ENCODE data around the gene KCNH6. TPM values are rescaled to one million over a fixed set of nuclear protein-coding genes. Genes with fewer than 3 reads are reported as not detected.

KCNH6 gene
- total and polyA plus RNA-seq, 9 of the 15 experiments (the other 6 are each of a cell fraction or from before 2014, with no cell fraction given) = not detected

DNA sequence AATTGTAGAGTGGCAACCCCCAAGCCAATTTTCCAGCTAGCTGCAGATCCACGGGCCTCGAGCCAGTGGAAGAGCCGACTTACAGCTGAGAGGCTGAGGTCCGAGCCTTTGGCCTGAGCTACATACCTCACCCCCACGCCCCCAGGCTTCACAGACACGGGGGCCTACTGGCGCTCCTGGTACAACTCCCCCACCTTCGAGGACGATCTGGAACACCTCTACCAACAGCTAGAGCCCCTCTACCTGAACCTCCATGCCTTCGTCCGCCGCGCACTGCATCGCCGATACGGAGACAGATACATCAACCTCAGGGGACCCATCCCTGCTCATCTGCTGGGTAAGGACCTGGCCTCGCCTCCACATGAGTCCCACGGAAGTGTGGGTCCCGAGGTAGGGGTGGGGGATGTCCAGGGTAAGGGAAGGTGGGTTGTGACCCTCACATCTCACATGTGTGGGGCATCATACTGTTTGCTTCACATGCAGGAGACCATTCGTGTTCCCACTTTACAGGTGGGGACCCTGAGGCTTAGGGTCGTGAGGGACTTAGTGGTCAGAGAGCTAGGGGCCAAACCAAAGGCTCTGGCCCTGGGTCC is 42.9 kb upstream of the KCNH6 start:
- H3K9ac ChIP-seq (ENCODE audit: insufficient read depth in 1 of 2, low read depth in 2 of 2, low read length in 2 of 2) = peak overlapping the region in 1 of 2 experiments; percentile 26; a peak in 1 of 4 replicates
- in situ Hi-C loops (cut with MboI) = no loop called here

More for the DNA sequence above, 42.9 kb upstream of the KCNH6 start:
- WGBS (ENCODE audit: insufficient coverage, low coverage, missing lambda C conversion rate) = 55% methylated on average over 21 of the region's 21 CpGs
- no peaks in the 10 kb centered on the region for H3K36me3 ChIP-seq (ENCODE audit: control insufficient read depth, insufficient read depth, low read length)
- intact Hi-C loops (cut with micrococcal nuclease) = loop anchor here (5.0 kb wide), 1 partner anchor 132 kb away; no protein-coding TSS in a partner anchor
- no TSS peak for BruUV-seq (replicated peaks)
- H3K9me1 ChIP-seq (ENCODE audit: control insufficient read depth, insufficient read depth, low read length) = no peaks in the 10 kb centered on the region
- ChIA-PET POLR2A (interaction anchor here (0.9 kb wide), 2 partner anchors 10 to 23 kb away, joined by 4 to 7 read pairs; no protein-coding TSS in a partner anchor), CTCF (ENCODE audit: low intra/inter-chr PET ratio) (interaction anchor here (1.5 to 4.3 kb wide), 2 partner anchors 38 to 55 kb away, joined by 4 to 35 read pairs; no protein-coding TSS in a partner anchor)
- H3K4me2 ChIP-seq (ENCODE audit: insufficient read depth, low read length) = no peak overlapping the region
- no peaks in the 10 kb centered on the region for H3K79me2 ChIP-seq (ENCODE audit: control insufficient read depth, insufficient read depth, low read length)
- no peak overlapping the region for H3K4me3 ChIP-seq
- no peak overlapping the region for H3K27ac ChIP-seq (ENCODE audit: extremely low read depth, low read depth, low read length)
- FAIRE-seq (no peak), DNase-seq (ENCODE audit: extremely low read depth in 1 of 4, low spot score in 3 of 4) (no peak), ATAC-seq (no peak)
- no peaks in the 10 kb centered on the region; a peak in 1 of 5 replicates for H3K27me3 ChIP-seq (ENCODE audit: control insufficient read depth in 2 of 2, insufficient read depth in 2 of 2, low read length in 2 of 2)
- no peak overlapping the region for H2AFZ ChIP-seq (ENCODE audit: low read depth, low read length)
- H3K9me3 ChIP-seq (replicated peaks; ENCODE audit: control insufficient read depth, insufficient read depth, low read depth, low read length) = no peaks in the 10 kb centered on the region
- TF ChIP-seq, protein P1, sequence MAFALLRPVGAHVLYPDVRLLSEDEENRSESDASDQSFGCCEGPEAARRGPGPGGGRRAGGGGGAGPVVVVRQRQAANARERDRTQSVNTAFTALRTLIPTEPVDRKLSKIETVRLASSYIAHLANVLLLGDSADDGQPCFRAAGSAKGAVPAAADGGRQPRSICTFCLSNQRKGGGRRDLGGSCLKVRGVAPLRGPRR (CRISPR knock-in tag; IDR thresholded peaks at IDR 0.05) = no peak
- TF ChIP-seq NCOA1 (IDR thresholded peaks at IDR 0.05; ENCODE audit: low read depth) = no peak
- TF ChIP-seq CBFA2T3 (IDR thresholded peaks at IDR 0.05) = no peak
- no peak for TF ChIP-seq ZNF830 (CRISPR knock-in tag; IDR thresholded peaks at IDR 0.05)
- TF ChIP-seq BRCA1 (IDR thresholded peaks at IDR 0.05) = no peak
- no peak for TF ChIP-seq BRCA1 (CRISPR knock-in tag; IDR thresholded peaks at IDR 0.05)
- no peak for TF ChIP-seq MCM3 (IDR thresholded peaks at IDR 0.05)
- TF ChIP-seq NFATC3 (IDR thresholded peaks at IDR 0.05) = no peak
- no peak for TF ChIP-seq ZNF785 (CRISPR knock-in tag; IDR thresholded peaks at IDR 0.05)
- no peak for TF ChIP-seq TRIM28 (IDR thresholded peaks at IDR 0.05)
- no peak for TF ChIP-seq HIVEP1 (CRISPR knock-in tag; IDR thresholded peaks at IDR 0.05)
- TF ChIP-seq, protein P2, sequence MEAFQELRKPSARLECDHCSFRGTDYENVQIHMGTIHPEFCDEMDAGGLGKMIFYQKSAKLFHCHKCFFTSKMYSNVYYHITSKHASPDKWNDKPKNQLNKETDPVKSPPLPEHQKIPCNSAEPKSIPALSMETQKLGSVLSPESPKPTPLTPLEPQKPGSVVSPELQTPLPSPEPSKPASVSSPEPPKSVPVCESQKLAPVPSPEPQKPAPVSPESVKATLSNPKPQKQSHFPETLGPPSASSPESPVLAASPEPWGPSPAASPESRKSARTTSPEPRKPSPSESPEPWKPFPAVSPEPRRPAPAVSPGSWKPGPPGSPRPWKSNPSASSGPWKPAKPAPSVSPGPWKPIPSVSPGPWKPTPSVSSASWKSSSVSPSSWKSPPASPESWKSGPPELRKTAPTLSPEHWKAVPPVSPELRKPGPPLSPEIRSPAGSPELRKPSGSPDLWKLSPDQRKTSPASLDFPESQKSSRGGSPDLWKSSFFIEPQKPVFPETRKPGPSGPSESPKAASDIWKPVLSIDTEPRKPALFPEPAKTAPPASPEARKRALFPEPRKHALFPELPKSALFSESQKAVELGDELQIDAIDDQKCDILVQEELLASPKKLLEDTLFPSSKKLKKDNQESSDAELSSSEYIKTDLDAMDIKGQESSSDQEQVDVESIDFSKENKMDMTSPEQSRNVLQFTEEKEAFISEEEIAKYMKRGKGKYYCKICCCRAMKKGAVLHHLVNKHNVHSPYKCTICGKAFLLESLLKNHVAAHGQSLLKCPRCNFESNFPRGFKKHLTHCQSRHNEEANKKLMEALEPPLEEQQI (IDR thresholded peaks at IDR 0.05) = no peak
- TF ChIP-seq, protein P3, sequence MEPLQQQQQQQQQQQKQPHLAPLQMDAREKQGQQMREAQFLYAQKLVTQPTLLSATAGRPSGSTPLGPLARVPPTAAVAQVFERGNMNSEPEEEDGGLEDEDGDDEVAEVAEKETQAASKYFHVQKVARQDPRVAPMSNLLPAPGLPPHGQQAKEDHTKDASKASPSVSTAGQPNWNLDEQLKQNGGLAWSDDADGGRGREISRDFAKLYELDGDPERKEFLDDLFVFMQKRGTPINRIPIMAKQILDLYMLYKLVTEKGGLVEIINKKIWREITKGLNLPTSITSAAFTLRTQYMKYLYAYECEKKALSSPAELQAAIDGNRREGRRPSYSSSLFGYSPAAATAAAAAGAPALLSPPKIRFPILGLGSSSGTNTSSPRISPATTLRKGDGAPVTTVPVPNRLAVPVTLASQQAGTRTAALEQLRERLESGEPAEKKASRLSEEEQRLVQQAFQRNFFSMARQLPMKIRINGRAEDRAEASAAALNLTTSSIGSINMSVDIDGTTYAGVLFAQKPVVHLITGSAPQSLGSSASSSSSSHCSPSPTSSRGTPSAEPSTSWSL (CRISPR knock-in tag; IDR thresholded peaks at IDR 0.05; ENCODE audit: borderline replicate concordance) = no peak
- TF ChIP-seq, protein P4, sequence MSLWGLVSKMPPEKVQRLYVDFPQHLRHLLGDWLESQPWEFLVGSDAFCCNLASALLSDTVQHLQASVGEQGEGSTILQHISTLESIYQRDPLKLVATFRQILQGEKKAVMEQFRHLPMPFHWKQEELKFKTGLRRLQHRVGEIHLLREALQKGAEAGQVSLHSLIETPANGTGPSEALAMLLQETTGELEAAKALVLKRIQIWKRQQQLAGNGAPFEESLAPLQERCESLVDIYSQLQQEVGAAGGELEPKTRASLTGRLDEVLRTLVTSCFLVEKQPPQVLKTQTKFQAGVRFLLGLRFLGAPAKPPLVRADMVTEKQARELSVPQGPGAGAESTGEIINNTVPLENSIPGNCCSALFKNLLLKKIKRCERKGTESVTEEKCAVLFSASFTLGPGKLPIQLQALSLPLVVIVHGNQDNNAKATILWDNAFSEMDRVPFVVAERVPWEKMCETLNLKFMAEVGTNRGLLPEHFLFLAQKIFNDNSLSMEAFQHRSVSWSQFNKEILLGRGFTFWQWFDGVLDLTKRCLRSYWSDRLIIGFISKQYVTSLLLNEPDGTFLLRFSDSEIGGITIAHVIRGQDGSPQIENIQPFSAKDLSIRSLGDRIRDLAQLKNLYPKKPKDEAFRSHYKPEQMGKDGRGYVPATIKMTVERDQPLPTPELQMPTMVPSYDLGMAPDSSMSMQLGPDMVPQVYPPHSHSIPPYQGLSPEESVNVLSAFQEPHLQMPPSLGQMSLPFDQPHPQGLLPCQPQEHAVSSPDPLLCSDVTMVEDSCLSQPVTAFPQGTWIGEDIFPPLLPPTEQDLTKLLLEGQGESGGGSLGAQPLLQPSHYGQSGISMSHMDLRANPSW (CRISPR knock-in tag; IDR thresholded peaks at IDR 0.05) = no peak
- no peak for TF ChIP-seq SUPT5H (IDR thresholded peaks at IDR 0.05)
- TF ChIP-seq TAF7 (tag; IDR thresholded peaks at IDR 0.05) = no peak
- TF ChIP-seq ZKSCAN1 (IDR thresholded peaks at IDR 0.05; ENCODE audit: low read depth, low read length) = no peak
- TF ChIP-seq MEF2A (IDR thresholded peaks at IDR 0.05; ENCODE audit: control insufficient read depth, low read depth, low read length) = no peak
- peaks cover 11 to 56% of the 10 kb centered on the region in 2 experiments; a peak in 4 of 5 replicates for H3K4me1 ChIP-seq (replicated peaks in 1 of 2; ENCODE audit: control insufficient read depth in 2 of 2, insufficient read depth in 2 of 2, low read length in 2 of 2)
- no peaks in the 10 kb centered on the region for H4K20me1 ChIP-seq (replicated peaks; ENCODE audit: control insufficient read depth, insufficient read depth, low read length)
